HAP-1 (cell line): ENCODE results near the gene GALNTL6.

ENCODE experiments used
- DNase-seq, 2 experiments: peaks; one replicate each; pipeline ENCODE4 v3.0.0-alpha.2; 2016 to 2020; ENCODE audit warnings: low spot score in 2 of 2
- H3K27me3 ChIP-seq: fragments of 250-450 bp; sonication (Bioruptor Pico); 2 replicates; pipeline ENCODE4 v1.5.1; 2020; ENCODE audit warnings: low read depth, mild to moderate bottlenecking, moderate library complexity
- H3K36me3 ChIP-seq: fragments of 250-450 bp; sonication (Bioruptor Pico); replicated peaks from 2 replicates; pipeline ENCODE4 v1.5.1; 2020; ENCODE audit warnings: mild to moderate bottlenecking
- H3K4me1 ChIP-seq: fragments of 250-450 bp; sonication (Bioruptor Pico); 2 replicates; pipeline ENCODE4 v1.5.1; 2020; ENCODE audit warnings: mild to moderate bottlenecking
- H3K4me3 ChIP-seq: fragments of 250-450 bp; sonication (Bioruptor Pico); 2 replicates; pipeline ENCODE4 v1.5.1; 2020; ENCODE audit warnings: mild to moderate bottlenecking, moderate library complexity
- H3K9me3 ChIP-seq: fragments of 250-450 bp; sonication (Bioruptor Pico); 2 replicates; pipeline ENCODE4 v1.5.1; 2020; ENCODE audit warnings: mild to moderate bottlenecking, moderate library complexity
- in situ Hi-C: fragments of 300-500 bp; cut with MboI; formaldehyde crosslinking; loops from 3 replicates; pipeline ENCODE4 v1.14.3; 2020; ENCODE audit warnings: low sequenced_read_pairs, inconsistent platforms, mixed read lengths

GALNTL6 gene

GRCh38 chr4:172169871-172170270, 356.7 kb downstream of the GALNTL6 start:
- in situ Hi-C loops = no loop called here
- DNase-seq = no peak
- Histone ChIP-seq H3K4me1 (no peaks in the 10 kb centered on the region), H3K4me3 (no peak overlapping the region), H3K36me3 (no peaks in the 10 kb centered on the region), H3K9me3 (no peaks in the 10 kb centered on the region), H3K27me3 (peaks cover under 1% of the 10 kb centered on the region; the same call in 1 of the 2 replicates)

GRCh38 chr4:172173206-172173605, 360.0 kb downstream of the GALNTL6 start:
- Histone ChIP-seq H3K4me1 (no peaks in the 10 kb centered on the region), H3K4me3 (no peak overlapping the region), H3K9me3 (no peaks in the 10 kb centered on the region), H3K27me3 (no peaks in the 10 kb centered on the region), H3K36me3 (no peaks in the 10 kb centered on the region)
- DNase-seq = no peak
- in situ Hi-C loops = no loop called here

- in situ Hi-C loops = loop anchor here (25.0 kb wide), 1 partner anchor 315 kb away; no protein-coding TSS in a partner anchor
- Histone ChIP-seq H3K9me3 (no peaks in the 10 kb centered on the region), H3K4me3 (no peak overlapping the region), H3K27me3 (no peaks in the 10 kb centered on the region), H3K36me3 (no peaks in the 10 kb centered on the region), H3K4me1 (no peaks in the 10 kb centered on the region)
- no peak for DNase-seq
Observed at GRCh38 chr4:172177382-172177781, 364.2 kb downstream of the GALNTL6 start.

GRCh38 chr4:172188248-172188988, 375.2 kb downstream of the GALNTL6 start:
- no peaks in the 10 kb centered on the region for H3K4me1 ChIP-seq
- no peaks in the 10 kb centered on the region for H3K9me3 ChIP-seq
- in situ Hi-C loops = loop anchor here (25.0 kb wide), 1 partner anchor 326 kb away; no protein-coding TSS in a partner anchor
- no peaks in the 10 kb centered on the region for H3K27me3 ChIP-seq
- no peak overlapping the region for H3K4me3 ChIP-seq
- no peak for DNase-seq
- no peaks in the 10 kb centered on the region for H3K36me3 ChIP-seq

GRCh38 chr4:172202480-172203076, 389.4 kb downstream of the GALNTL6 start:
- H3K4me3 ChIP-seq = no peak overlapping the region
- no peaks in the 10 kb centered on the region for H3K36me3 ChIP-seq
- no peaks in the 10 kb centered on the region for H3K4me1 ChIP-seq
- in situ Hi-C loops = no loop called here
- H3K9me3 ChIP-seq = no peaks in the 10 kb centered on the region
- DNase-seq = peak in 1 of 2 experiments; percentile 32
- no peaks in the 10 kb centered on the region; the same call in 1 of the 2 replicates for H3K27me3 ChIP-seq

GRCh38 chr4:172207258-172207657, 394.1 kb downstream of the GALNTL6 start:
- no peak for DNase-seq
- in situ Hi-C loops = no loop called here
- Histone ChIP-seq H3K9me3 (no peaks in the 10 kb centered on the region), H3K4me3 (no peak overlapping the region), H3K27me3 (no peaks in the 10 kb centered on the region), H3K4me1 (no peaks in the 10 kb centered on the region), H3K36me3 (no peaks in the 10 kb centered on the region)

- no peaks in the 10 kb centered on the region for H3K4me1 ChIP-seq
- H3K9me3 ChIP-seq = no peaks in the 10 kb centered on the region
- no peaks in the 10 kb centered on the region for H3K27me3 ChIP-seq
- DNase-seq = no peak
- H3K4me3 ChIP-seq = no peak overlapping the region
- in situ Hi-C loops = no loop called here
- no peaks in the 10 kb centered on the region for H3K36me3 ChIP-seq
Observed at GRCh38 chr4:172207886-172208285, 394.7 kb downstream of the GALNTL6 start.

- Histone ChIP-seq H3K27me3 (no peaks in the 10 kb centered on the region), H3K4me3 (no peak overlapping the region), H3K36me3 (no peaks in the 10 kb centered on the region), H3K4me1 (peaks cover 14% of the 10 kb centered on the region), H3K9me3 (no peaks in the 10 kb centered on the region)
- in situ Hi-C loops = no loop called here
- no peak for DNase-seq
Observed at GRCh38 chr4:172220679-172221078, 407.5 kb downstream of the GALNTL6 start.

GRCh38 chr4:172225457-172225856, 412.3 kb downstream of the GALNTL6 start:
- no peaks in the 10 kb centered on the region for H3K27me3 ChIP-seq
- in situ Hi-C loops = loop anchor here (25.0 kb wide), 1 partner anchor 612 kb away; no protein-coding TSS in a partner anchor

GRCh38 chr4:172232966-172233365, 419.8 kb downstream of the GALNTL6 start:
- in situ Hi-C loops = loop anchor here (25.0 kb wide), 1 partner anchor 604 kb away; no protein-coding TSS in a partner anchor
- peak in 1 of 2 experiments; percentile 16 for DNase-seq
- no peak overlapping the region for H3K4me3 ChIP-seq

More at GRCh38 chr4:172225457-172225856, 412.3 kb downstream of the GALNTL6 start:
- no peaks in the 10 kb centered on the region for H3K9me3 ChIP-seq
- DNase-seq = no peak
- no peaks in the 10 kb centered on the region for H3K36me3 ChIP-seq
- H3K4me1 ChIP-seq = no peaks in the 10 kb centered on the region
- H3K4me3 ChIP-seq = no peak overlapping the region

GRCh38 chr4:172243551-172243950, 430.3 kb downstream of the GALNTL6 start:
- H3K4me1 ChIP-seq = no peaks in the 10 kb centered on the region
- no peak overlapping the region for H3K4me3 ChIP-seq
- no peaks in the 10 kb centered on the region for H3K9me3 ChIP-seq
- H3K27me3 ChIP-seq = no peaks in the 10 kb centered on the region
- no peaks in the 10 kb centered on the region for H3K36me3 ChIP-seq
- no peak for DNase-seq
- in situ Hi-C loops = loop anchor here (25.0 kb wide), 1 partner anchor 594 kb away; no protein-coding TSS in a partner anchor

More at GRCh38 chr4:172232966-172233365, 419.8 kb downstream of the GALNTL6 start:
- no peaks in the 10 kb centered on the region for H3K36me3 ChIP-seq
- H3K9me3 ChIP-seq = no peaks in the 10 kb centered on the region
- H3K4me1 ChIP-seq = no peaks in the 10 kb centered on the region
- no peaks in the 10 kb centered on the region for H3K27me3 ChIP-seq

- in situ Hi-C loops = loop anchor here (25.0 kb wide), 1 partner anchor 592 kb away; no protein-coding TSS in a partner anchor
- no peak for DNase-seq
- Histone ChIP-seq H3K4me1 (no peaks in the 10 kb centered on the region), H3K27me3 (no peaks in the 10 kb centered on the region), H3K4me3 (no peak overlapping the region), H3K36me3 (no peaks in the 10 kb centered on the region), H3K9me3 (no peaks in the 10 kb centered on the region)
Observed at GRCh38 chr4:172245516-172245915, 432.3 kb downstream of the GALNTL6 start.

- in situ Hi-C loops = no loop called here
- H3K4me1 ChIP-seq = peaks cover 4% of the 10 kb centered on the region; the same call in 1 of the 2 replicates
- H3K4me3 ChIP-seq = no peak overlapping the region
- no peaks in the 10 kb centered on the region for H3K27me3 ChIP-seq
- H3K36me3 ChIP-seq = no peaks in the 10 kb centered on the region
- peak in 1 of 2 experiments; percentile 6 for DNase-seq
- no peaks in the 10 kb centered on the region for H3K9me3 ChIP-seq
Observed at GRCh38 chr4:172253409-172253808, 440.2 kb downstream of the GALNTL6 start.

GRCh38 chr4:172256820-172257219, 443.6 kb downstream of the GALNTL6 start:
- H3K27me3 ChIP-seq = no peaks in the 10 kb centered on the region
- no peaks in the 10 kb centered on the region for H3K36me3 ChIP-seq
- in situ Hi-C loops = no loop called here
- no peaks in the 10 kb centered on the region for H3K9me3 ChIP-seq
- no peak for DNase-seq
- peaks cover 4% of the 10 kb centered on the region; the same call in 1 of the 2 replicates for H3K4me1 ChIP-seq
- H3K4me3 ChIP-seq = no peak overlapping the region
